Right atrium auricular region (tissue), 2 donors: ENCODE results near the gene DNAJC5G. TPM values are rescaled to one million over a fixed set of nuclear protein-coding genes. Genes with fewer than 3 reads are reported as not detected.

Source experiments
- DNase-seq: peaks from one replicate; pipeline ENCODE4 v3.0.0-alpha.2; 2019; ENCODE audit warnings: low spot score
- H3K27ac ChIP-seq, 2 donors: fragments of 200-600 bp; sonication (generic); 1 replicate in 1 of 2; 2 replicates in 1 of 2; pipeline ENCODE4 v1.5.1; 2016 to 2019
- H3K27me3 ChIP-seq, 2 donors: fragments of 200-600 bp; sonication (generic); one replicate each; pipeline versions ENCODE4 v1.5.1 to v1.6.0; 2017 to 2019
- H3K36me3 ChIP-seq: fragments of 200-600 bp; sonication (generic); one replicate; pipeline ENCODE4 v1.5.1; 2016
- H3K4me1 ChIP-seq, 2 donors: fragments of 200-600 bp; sonication (generic); one replicate each; pipeline versions ENCODE4 v1.5.1 to v1.6.0; 2017 to 2019
- H3K4me3 ChIP-seq, 2 donors: fragments of 200-600 bp; sonication (generic); 1 replicate in 1 of 2; 2 replicates in 1 of 2; pipeline ENCODE4 v1.5.1; 2017 to 2019; ENCODE audit warnings: mild to moderate bottlenecking in 1 of 2, moderate library complexity in 1 of 2
- H3K9me3 ChIP-seq, 2 donors: fragments of 200-600 bp; sonication (generic); one replicate each; pipeline ENCODE4 v1.5.1; 2019
- CTCF ChIP-seq, 2 donors: fragments of 200-600 bp; sonication (generic); IDR thresholded peaks; one replicate each; pipeline ENCODE4 v1.5.1; 2019; ENCODE audit warnings: antibody characterized with exemption in 2 of 2
- total RNA-seq, 2 donors: library from RNA; depleted of rRNA; stranded (reverse); fragments of >200 nt; gene quantifications; one replicate each; pipeline ENCODE4 v1.1.0, GENCODE V29; 2016

DNAJC5G gene
- total RNA-seq, 2 donors from 2014 or later: 0.59 to 0.94 TPM

DNA sequence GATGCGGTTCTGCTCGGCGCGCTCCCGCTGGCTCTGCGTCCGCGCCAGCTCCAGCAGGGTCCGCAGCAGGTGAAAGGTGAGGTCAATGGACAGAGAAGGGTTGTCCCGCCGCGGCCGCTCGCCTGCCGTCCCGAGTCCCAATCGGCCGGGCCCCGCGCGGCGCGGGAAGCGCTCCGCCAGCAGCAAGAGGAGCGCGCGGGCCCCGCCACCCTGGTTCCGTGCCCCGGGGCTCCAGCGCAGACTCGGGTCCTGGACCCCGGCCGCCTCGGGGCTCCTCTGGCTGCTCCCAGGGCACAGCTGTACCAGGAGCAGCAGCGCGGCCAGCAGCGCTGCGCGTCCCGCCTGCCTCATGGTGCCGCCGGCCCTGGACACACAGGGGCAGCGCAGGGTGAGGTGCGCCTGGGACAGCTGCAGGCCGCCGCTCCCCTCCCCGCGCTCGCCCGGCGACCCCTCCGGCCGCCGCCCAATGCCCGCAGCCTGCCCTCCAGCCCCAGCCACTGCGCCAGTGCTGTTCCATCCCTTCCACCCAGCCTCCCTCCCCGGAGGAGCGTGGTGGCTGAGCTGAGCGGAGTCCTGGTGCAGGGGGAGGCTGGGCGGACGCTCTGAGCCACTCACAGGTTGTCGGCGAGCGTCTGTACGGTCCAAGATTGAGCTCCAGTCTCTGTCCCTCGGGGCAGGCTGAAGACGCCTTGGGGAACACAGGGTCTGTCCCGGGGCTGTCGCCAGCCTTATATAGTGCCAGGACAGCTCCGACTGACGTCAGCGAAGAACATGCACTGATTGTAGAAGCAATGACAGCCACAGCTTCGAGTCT, 32.5 kb downstream of the DNAJC5G start:
- no peaks in the 10 kb centered on the region for H3K9me3 ChIP-seq
- no peak for DNase-seq
- H3K27me3 ChIP-seq: peaks cover 0 to 15% of the 10 kb centered on the region in 2 donors
- H3K4me3 ChIP-seq: no peak overlapping the region
- TF ChIP-seq CTCF (IDR thresholded peaks at IDR 0.05): no peak
- no peak overlapping the region for H3K27ac ChIP-seq
- H3K36me3 ChIP-seq: peaks cover 17% of the 10 kb centered on the region
- peaks cover 0 to 31% of the 10 kb centered on the region in 2 donors for H3K4me1 ChIP-seq

DNA sequence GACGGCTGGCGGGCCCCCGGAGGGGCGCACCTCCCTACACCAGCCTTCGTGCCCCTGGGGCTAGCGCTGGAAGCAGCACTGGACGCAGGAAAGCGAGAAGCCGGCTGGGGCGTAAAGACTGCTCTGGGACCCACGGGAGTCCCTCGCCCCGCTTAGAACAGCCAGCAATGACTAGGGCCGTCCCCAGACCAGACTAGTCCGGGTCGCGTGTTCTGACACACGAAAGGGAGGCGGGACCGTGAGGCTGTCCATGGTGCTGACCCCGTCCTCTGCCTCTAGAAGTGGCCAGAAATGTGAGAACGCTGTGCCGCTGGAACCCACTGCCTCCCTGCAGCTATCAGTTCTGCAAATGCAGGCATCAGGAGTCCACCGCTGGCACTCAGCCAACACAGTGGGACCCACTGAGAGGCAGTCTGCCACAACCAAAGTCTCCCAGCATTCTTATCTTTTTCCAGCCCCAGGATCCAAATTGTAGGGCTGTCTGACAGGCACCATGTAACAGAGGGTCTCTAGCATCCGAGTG, 33.2 kb downstream of the DNAJC5G start, which contains the start of gene UCN:
Gene UCN (minus strand): TSS at position 87 of the 523 bp plus-strand sequence. CDS start 550 bp downstream, outside the sequence.
- Histone ChIP-seq H3K4me3 (no peak within 1 kb of the TSS), H3K27ac (no peak within 1 kb of the TSS)

DNA sequence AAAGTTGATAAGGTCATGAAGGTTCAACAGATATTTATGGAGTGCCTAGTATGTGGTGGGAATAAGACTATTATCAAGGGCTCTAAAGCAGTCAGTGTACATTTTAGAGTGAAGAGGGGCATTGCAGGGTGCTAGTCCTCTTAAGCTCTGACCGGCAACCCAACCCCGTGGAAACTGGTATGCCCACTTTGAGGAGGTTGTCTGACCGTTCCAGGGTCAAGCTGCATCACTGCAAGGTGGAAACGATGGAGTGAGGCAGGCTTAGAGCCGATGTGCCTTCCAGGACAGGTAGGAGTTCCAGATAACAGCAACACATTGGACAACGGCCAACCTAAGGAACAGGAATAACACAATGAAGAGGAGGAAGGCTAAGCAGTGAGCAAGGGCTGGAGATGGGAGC, 34.4 kb downstream of the DNAJC5G start:
- Histone ChIP-seq H3K36me3 (peaks cover 17% of the 10 kb centered on the region), H3K9me3 (no peaks in the 10 kb centered on the region), H3K4me1 (peaks cover 0 to 26% of the 10 kb centered on the region in 2 donors), H3K4me3 (no peak overlapping the region), H3K27ac (no peak overlapping the region), H3K27me3 (peaks cover 0 to 15% of the 10 kb centered on the region in 2 donors)
- TF ChIP-seq CTCF (IDR thresholded peaks at IDR 0.05): no peak
- DNase-seq: no peak

More for the DNA sequence above, 33.2 kb downstream of the DNAJC5G start, which contains the start of gene UCN:
- Histone ChIP-seq H3K36me3 (peaks cover 17% of the 10 kb centered on the region), H3K9me3 (no peaks in the 10 kb centered on the region), H3K4me1 (peaks cover 0 to 26% of the 10 kb centered on the region in 2 donors), H3K27me3 (peaks cover 0 to 15% of the 10 kb centered on the region in 2 donors)
- TF ChIP-seq CTCF (IDR thresholded peaks at IDR 0.05): no peak
- no peak for DNase-seq

- no peak for TF ChIP-seq CTCF (IDR thresholded peaks at IDR 0.05)
- Histone ChIP-seq H3K27me3 (peaks cover 0 to 12% of the 10 kb centered on the region in 2 donors), H3K4me1 (peaks cover 0 to 17% of the 10 kb centered on the region in 2 donors), H3K9me3 (no peaks in the 10 kb centered on the region), H3K36me3 (peaks cover 4% of the 10 kb centered on the region), H3K4me3 (no peak overlapping the region), H3K27ac (no peak overlapping the region)
- no peak for DNase-seq
Measured at GRCh38 chr2:27312152-27312551, 36.9 kb downstream of the DNAJC5G start.

- TF ChIP-seq CTCF (IDR thresholded peaks at IDR 0.05): no peak
- peaks cover 4% of the 10 kb centered on the region for H3K36me3 ChIP-seq
- no peak overlapping the region for H3K4me3 ChIP-seq
- H3K9me3 ChIP-seq: no peaks in the 10 kb centered on the region
- H3K4me1 ChIP-seq: no peaks in the 10 kb centered on the region
- no peak for DNase-seq
- no peak overlapping the region for H3K27ac ChIP-seq
- H3K27me3 ChIP-seq: no peaks in the 10 kb centered on the region
Measured at GRCh38 chr2:27313882-27314645, 38.8 kb downstream of the DNAJC5G start.
